Testis (tissue), 3 donors: Measurements from ENCODE around the gene NBEA. TPM values are rescaled to one million over a fixed set of nuclear protein-coding genes. Genes with fewer than 3 reads are reported as not detected.

Source experiments
- DNase-seq: peaks from one replicate; pipeline ENCODE4 v3.0.0-alpha.2; 2019
- H3K27ac ChIP-seq, 2 donors: fragments of 200-600 bp; sonication (generic); one replicate each; pipeline ENCODE4 v1.5.1; 2019
- H3K27me3 ChIP-seq: fragments of 200-600 bp; sonication (generic); one replicate; pipeline ENCODE4 v1.5.1; 2019
- H3K36me3 ChIP-seq: fragments of 200-600 bp; sonication (generic); one replicate; pipeline ENCODE4 v1.5.1; 2017; ENCODE audit warnings: low read depth; ENCODE audit errors: missing control alignments
- H3K4me1 ChIP-seq: fragments of 200-600 bp; sonication (generic); one replicate; pipeline ENCODE4 v1.5.1; 2019
- H3K4me3 ChIP-seq, 2 donors: fragments of 200-600 bp; sonication (generic); one replicate each; pipeline ENCODE4 v1.5.1; 2017 to 2019
- H3K9me3 ChIP-seq: fragments of 200-600 bp; sonication (generic); one replicate; pipeline ENCODE4 v1.5.1; 2017
- CTCF ChIP-seq, 3 experiments: fragments of 450-650 bp in 2 of 3; fragments of 200-600 bp in 1 of 3; sonication (generic) in 1 of 3; IDR thresholded peaks; one replicate each; pipeline ENCODE4 v1.5.1; 2016 to 2019; ENCODE audit warnings: antibody characterized with exemption in 3 of 3, mild to moderate bottlenecking in 2 of 3, moderate library complexity in 1 of 3
- POLR2A ChIP-seq: fragments of 450-650 bp; IDR thresholded peaks from one replicate; pipeline ENCODE4 v1.6.1; 2017; ENCODE audit warnings: antibody characterized with exemption, mild to moderate bottlenecking, moderate library complexity
- WGBS, 2 donors: methylation state at CpG; one replicate each; pipeline ENCODE4 v1.1.5; 2018; 5-methylcytosine and 5-hydroxymethylcytosine counted together
- intact Hi-C: fragments of 100-400 bp; cut with DNase I; formaldehyde crosslinking; loops from one replicate; pipeline ENCODE4 v1.15.1; 2023; ENCODE audit warnings: low total_unique reads
- polyA plus RNA-seq: library from polyadenylated mRNA; stranded (reverse); fragments of 350-450 nt; fragmentation: Illumina TruSeq; extraction: RNeasy Lipid Tissue Mini Kit (QIAGEN cat#74804); gene quantifications from one replicate; pipeline ENCODE4 v1.2.3, GENCODE V29; 2014; ENCODE audit warnings: low read depth, low replicate concordance; ENCODE audit not compliant: insufficient read depth
- total RNA-seq, 2 donors: library from RNA; depleted of rRNA; stranded (reverse); fragments of >200 nt; gene quantifications; one replicate each; pipeline ENCODE4 v1.2.3, GENCODE V29; 2016

Gene NBEA
- total and polyA plus RNA-seq, 3 donors from 2014 or later = 8.6 to 22.2 (median 18.3) TPM

GRCh38 chr13:35349673-35350278 lies 407.7 kb downstream of the NBEA start:
- Histone ChIP-seq H3K27me3 (no peaks in the 10 kb centered on the region), H3K4me1 (no peaks in the 10 kb centered on the region), H3K27ac (no peak overlapping the region), H3K9me3 (no peaks in the 10 kb centered on the region), H3K4me3 (no peak overlapping the region), H3K36me3 (no peaks in the 10 kb centered on the region)
- 63 to 75% methylated on average over 5 of the region's 5 CpGs for WGBS, 2 donors
- no peak for DNase-seq
- TF ChIP-seq POLR2A (no peak), CTCF (IDR thresholded peaks at IDR 0.05) (no peak)
- intact Hi-C loops = no loop called here

- intact Hi-C loops = no loop called here
- Histone ChIP-seq H3K27me3 (no peaks in the 10 kb centered on the region), H3K4me1 (no peaks in the 10 kb centered on the region), H3K27ac (no peak overlapping the region), H3K9me3 (no peaks in the 10 kb centered on the region), H3K4me3 (no peak overlapping the region), H3K36me3 (no peaks in the 10 kb centered on the region)
- no peak for DNase-seq
- no peak for TF ChIP-seq CTCF (IDR thresholded peaks at IDR 0.05)
- no peak for TF ChIP-seq POLR2A
- WGBS, 2 donors = 82 to 90% methylated on average over 2 of the region's 2 CpGs
Measured at GRCh38 chr13:35354285-35354684, 412.2 kb downstream of the NBEA start.

GRCh38 chr13:35354882-35355281 lies 412.8 kb downstream of the NBEA start:
- intact Hi-C loops = no loop called here
- no peaks in the 10 kb centered on the region for H3K36me3 ChIP-seq
- TF ChIP-seq POLR2A (no peak), CTCF (IDR thresholded peaks at IDR 0.05) (no peak)
- no peaks in the 10 kb centered on the region for H3K27me3 ChIP-seq
- 77 to 81% methylated on average over 1 of the region's 1 CpG for WGBS, 2 donors
- no peaks in the 10 kb centered on the region for H3K4me1 ChIP-seq
- DNase-seq = no peak
- no peak overlapping the region for H3K4me3 ChIP-seq
- H3K27ac ChIP-seq = no peak overlapping the region
- no peaks in the 10 kb centered on the region for H3K9me3 ChIP-seq

GRCh38 chr13:35356572-35356971 lies 414.5 kb downstream of the NBEA start:
- H3K9me3 ChIP-seq = no peaks in the 10 kb centered on the region
- TF ChIP-seq CTCF (IDR thresholded peaks at IDR 0.05) (no peak), POLR2A (no peak)
- H3K36me3 ChIP-seq = no peaks in the 10 kb centered on the region
- DNase-seq = no peak
- WGBS, 2 donors = 68 to 78% methylated on average over 2 of the region's 2 CpGs
- H3K27ac ChIP-seq = no peak overlapping the region
- no peaks in the 10 kb centered on the region for H3K27me3 ChIP-seq
- H3K4me3 ChIP-seq = no peak overlapping the region
- no peaks in the 10 kb centered on the region for H3K4me1 ChIP-seq
- intact Hi-C loops = no loop called here

- DNase-seq = no peak
- Histone ChIP-seq H3K27ac (no peak overlapping the region), H3K9me3 (no peaks in the 10 kb centered on the region), H3K4me3 (no peak overlapping the region), H3K36me3 (no peaks in the 10 kb centered on the region), H3K27me3 (no peaks in the 10 kb centered on the region), H3K4me1 (no peaks in the 10 kb centered on the region)
- TF ChIP-seq POLR2A (no peak), CTCF (IDR thresholded peaks at IDR 0.05) (no peak)
- WGBS, 2 donors = 76 to 81% methylated on average over 1 of the region's 1 CpG
- intact Hi-C loops = no loop called here
Measured at GRCh38 chr13:35365883-35366282, 423.8 kb downstream of the NBEA start.
